NB4 (cell line): ENCODE data around the gene JPT2.

Experiments used
- MAX ChIP-seq: IDR thresholded peaks from 2 replicates; pipeline ENCODE4 v1.6.1; 2011; ENCODE audit warnings: low read depth, low read length
- MYC ChIP-seq: IDR thresholded peaks from 2 replicates; pipeline ENCODE4 v1.6.1; 2011; ENCODE audit warnings: low read depth, low read length
- TF ChIP-seq, protein P1 (sequence below): IDR thresholded peaks from one replicate; pipeline ENCODE4 v1.5.1; 2012; ENCODE audit warnings: low read depth, low read length

DNA sequence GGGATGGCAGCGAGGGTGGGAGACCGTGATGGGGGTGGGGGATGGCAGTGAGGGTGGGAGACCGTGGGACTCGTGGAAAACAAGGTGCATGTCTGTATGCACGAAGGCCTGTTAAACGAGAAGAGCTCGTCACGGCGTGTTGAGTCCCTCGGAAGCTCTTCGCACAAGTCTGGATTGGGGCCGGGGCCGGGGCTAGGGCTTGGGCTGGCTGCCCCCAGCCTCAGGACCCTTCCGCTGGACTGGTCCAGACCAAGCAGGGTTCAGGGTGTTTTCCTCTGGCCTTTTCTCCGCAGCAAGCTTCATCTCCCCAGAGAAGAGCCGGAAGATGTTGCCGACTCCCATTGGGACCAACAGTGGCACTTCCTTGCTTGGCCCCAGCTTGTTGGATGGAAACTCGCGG is 7.7 kb upstream of the JPT2 start:
- TF ChIP-seq MAX (no peak), MYC (no peak)
- TF ChIP-seq, protein P1, sequence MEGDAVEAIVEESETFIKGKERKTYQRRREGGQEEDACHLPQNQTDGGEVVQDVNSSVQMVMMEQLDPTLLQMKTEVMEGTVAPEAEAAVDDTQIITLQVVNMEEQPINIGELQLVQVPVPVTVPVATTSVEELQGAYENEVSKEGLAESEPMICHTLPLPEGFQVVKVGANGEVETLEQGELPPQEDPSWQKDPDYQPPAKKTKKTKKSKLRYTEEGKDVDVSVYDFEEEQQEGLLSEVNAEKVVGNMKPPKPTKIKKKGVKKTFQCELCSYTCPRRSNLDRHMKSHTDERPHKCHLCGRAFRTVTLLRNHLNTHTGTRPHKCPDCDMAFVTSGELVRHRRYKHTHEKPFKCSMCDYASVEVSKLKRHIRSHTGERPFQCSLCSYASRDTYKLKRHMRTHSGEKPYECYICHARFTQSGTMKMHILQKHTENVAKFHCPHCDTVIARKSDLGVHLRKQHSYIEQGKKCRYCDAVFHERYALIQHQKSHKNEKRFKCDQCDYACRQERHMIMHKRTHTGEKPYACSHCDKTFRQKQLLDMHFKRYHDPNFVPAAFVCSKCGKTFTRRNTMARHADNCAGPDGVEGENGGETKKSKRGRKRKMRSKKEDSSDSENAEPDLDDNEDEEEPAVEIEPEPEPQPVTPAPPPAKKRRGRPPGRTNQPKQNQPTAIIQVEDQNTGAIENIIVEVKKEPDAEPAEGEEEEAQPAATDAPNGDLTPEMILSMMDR = no peak
